ENCODE data around the gene DPCD. TPM values are rescaled to one million over a fixed set of nuclear protein-coding genes. Genes with fewer than 3 reads are reported as not detected.

Gene DPCD
- total and polyA plus RNA-seq, 10 of the 15 experiments (the other 5 are each of a cell fraction or from before 2014, with no cell fraction given): 9.7 to 50.9 (median 26.3) TPM

DNA sequence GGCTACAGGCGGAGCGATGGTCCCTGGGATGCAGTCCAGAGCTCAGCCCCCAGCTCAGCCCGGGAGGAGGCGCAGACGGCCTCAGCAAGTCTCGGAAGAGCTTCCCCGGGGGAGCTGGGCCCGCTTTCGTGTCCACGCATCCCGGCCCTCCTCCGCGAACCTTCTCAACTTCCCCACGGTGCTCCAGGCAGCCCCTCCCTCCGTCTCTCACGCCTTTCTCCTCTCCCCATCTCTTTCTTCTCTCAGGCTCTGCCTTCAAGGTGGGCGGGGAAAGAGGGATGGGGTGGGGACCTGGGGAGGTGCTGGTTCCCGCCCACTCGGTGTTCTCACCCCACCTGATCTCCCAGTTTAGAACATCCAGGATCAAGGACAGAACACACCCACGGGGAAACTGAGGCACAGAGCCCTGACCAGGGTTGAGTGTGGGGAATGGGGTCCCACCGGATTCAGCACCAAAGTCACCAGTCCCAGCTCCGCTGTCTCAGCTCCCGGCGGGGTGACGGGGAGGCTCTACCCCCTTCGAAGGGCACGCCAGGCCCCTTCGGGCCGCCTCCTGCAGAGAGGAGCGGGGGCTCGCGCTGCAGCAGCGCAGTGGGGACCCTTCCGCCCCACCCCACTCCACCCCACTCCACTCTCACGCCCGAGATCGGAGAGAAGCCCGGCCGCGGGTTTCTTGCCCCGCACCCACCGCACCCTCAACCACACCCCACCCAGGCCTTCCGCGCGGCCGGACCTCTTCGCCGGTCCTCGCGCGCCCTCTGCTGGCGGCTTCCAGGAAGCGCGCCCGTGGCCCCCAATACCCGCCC, 18.3 kb upstream of the DPCD start (continued):
- TF ChIP-seq RAD21 (IDR thresholded peaks at IDR 0.05; ENCODE audit: insufficient read depth, low read depth, low read length): peak; percentile 78
- TF ChIP-seq CHD4 (IDR thresholded peaks at IDR 0.05): no peak
- TF ChIP-seq CBX5 (IDR thresholded peaks at IDR 0.05; ENCODE audit: low read depth): no peak
- peak; percentile 53; the same call in 1 of the 2 replicates for TF ChIP-seq DPF2 (IDR thresholded peaks at IDR 0.05)
- no peak for TF ChIP-seq TCF7 (IDR thresholded peaks at IDR 0.05; ENCODE audit: borderline replicate concordance)
- TF ChIP-seq E2F8 (IDR thresholded peaks at IDR 0.05; ENCODE audit: low read depth, partially characterized antibody): no peak
- peak; percentile 55; the same call in 1 of the 2 replicates for TF ChIP-seq NBN (IDR thresholded peaks at IDR 0.05)
- TF ChIP-seq SMAD5 (IDR thresholded peaks at IDR 0.05; ENCODE audit: low read depth): no peak
- no peak for TF ChIP-seq RBBP5 (conservative IDR thresholded peaks at IDR 0.05)
- TF ChIP-seq BCLAF1 (IDR thresholded peaks at IDR 0.05): no peak
- 0 out of 2 replicates have a peak, but pooled peaks have one; percentile 28 for TF ChIP-seq RB1 (IDR thresholded peaks at IDR 0.05; ENCODE audit: borderline replicate concordance)
- peak; percentile 71; the same call in 1 of the 2 replicates for TF ChIP-seq SMARCA5 (IDR thresholded peaks at IDR 0.05)
- no peak for TF ChIP-seq JUND (IDR thresholded peaks at IDR 0.05; ENCODE audit: low read depth, low read length)
- no peak for TF ChIP-seq HDAC2 (IDR thresholded peaks at IDR 0.05)
- TF ChIP-seq CHD1 (IDR thresholded peaks at IDR 0.05; ENCODE audit: low read depth, low read length): no peak
- TF ChIP-seq CEBPB (IDR thresholded peaks at IDR 0.05; ENCODE audit: borderline replicate concordance in 1 of 2, low read depth in 2 of 2, low read length in 2 of 2): no peak
- peak; percentile 66 for TF ChIP-seq IKZF1 (conservative IDR thresholded peaks at IDR 0.05)
- TF ChIP-seq SMC3 (IDR thresholded peaks at IDR 0.05; ENCODE audit: borderline replicate concordance, low read length): peak; percentile 69
- TF ChIP-seq GATAD2B (conservative IDR thresholded peaks at IDR 0.05; ENCODE audit: low read depth): peak; percentile 60; the same call in 1 of the 2 replicates
- peak; percentile 50; the same call in 1 of the 2 replicates for TF ChIP-seq BACH1 (IDR thresholded peaks at IDR 0.05; ENCODE audit: borderline replicate concordance)
- TF ChIP-seq POLR2A (IDR thresholded peaks at IDR 0.05; ENCODE audit: low read depth, low read length): no peak; the same call in 1 of the 2 replicates
- peak; percentile 36 for TF ChIP-seq MEF2B (IDR thresholded peaks at IDR 0.05; ENCODE audit: partially characterized antibody, poor library complexity, severe bottlenecking)
- TF ChIP-seq ASH2L (IDR thresholded peaks at IDR 0.05; ENCODE audit: borderline replicate concordance, low read depth): no peak
- TF ChIP-seq HDGF (IDR thresholded peaks at IDR 0.05): no peak

All from GM12878 (cell line).